Upper lobe of left lung (tissue), 6 donors: ENCODE measurements around the gene STK10. TPM values are rescaled to one million over a fixed set of nuclear protein-coding genes. Genes with fewer than 3 reads are reported as not detected.
"Not testable (repeated sequence)": the region's sequence is repeated elsewhere in the genome, so short reads cannot be mapped to it uniquely, and the experiment has no call there.

Experiments used
- ATAC-seq, 2 donors: fragments of 200-7000 bp; cut with Tn5 transposase; one replicate each; pipeline ENCODE4 v1.9.1; 2022; ENCODE audit warnings: mild to moderate bottlenecking in 2 of 2, moderate library complexity in 2 of 2; ENCODE audit not compliant: low FRiP score in 2 of 2
- DNase-seq, 2 donors: peaks; one replicate each; pipeline ENCODE4 v3.0.0-alpha.2; 2019 to 2020
- H3K27ac ChIP-seq, 4 donors: fragments of 200-600 bp; sonication (generic); one replicate each; pipeline ENCODE4 v1.5.1; 2016 to 2019
- H3K27me3 ChIP-seq, 4 donors: fragments of 200-600 bp; sonication (generic); one replicate each; pipeline ENCODE4 v1.5.1; 2017 to 2019
- H3K36me3 ChIP-seq, 4 donors: fragments of 200-600 bp; sonication (generic); one replicate each; pipeline ENCODE4 v1.5.1; 2016 to 2019
- H3K4me1 ChIP-seq, 4 donors: fragments of 200-600 bp; sonication (generic); one replicate each; pipeline ENCODE4 v1.5.1; 2018 to 2019
- H3K4me3 ChIP-seq, 4 donors: fragments of 200-600 bp; sonication (generic); one replicate each; pipeline ENCODE4 v1.5.1; 2017 to 2019; ENCODE audit warnings: mild to moderate bottlenecking in 2 of 4, moderate library complexity in 1 of 4
- H3K9me3 ChIP-seq, 4 donors: fragments of 200-600 bp; sonication (generic); one replicate each; pipeline ENCODE4 v1.5.1; 2018 to 2019
- EP300 ChIP-seq, 4 donors: sonication (generic); formaldehyde crosslinking; IDR thresholded peaks; one replicate each; pipeline ENCODE4 v1.5.1; 2017; ENCODE audit warnings: antibody characterized with exemption in 4 of 4, control low read depth in 2 of 4
- POLR2A ChIP-seq, 4 donors: fragments of 450-650 bp; IDR thresholded peaks; one replicate each; pipeline ENCODE4 v1.5.1; 2016 to 2017; ENCODE audit warnings: antibody characterized with exemption in 4 of 4, mild to moderate bottlenecking in 2 of 4
- POLR2AphosphoS5 ChIP-seq, 2 donors: sonication (generic); formaldehyde crosslinking; IDR thresholded peaks; one replicate each; pipeline ENCODE4 v1.5.1; 2017; ENCODE audit warnings: antibody characterized with exemption in 2 of 2
- WGBS, 2 donors: methylation state at CpG; one replicate each; pipeline ENCODE4 v1.1.5; 2017 to 2018; 5-methylcytosine and 5-hydroxymethylcytosine counted together
- total RNA-seq, 6 donors: library from RNA; depleted of rRNA in 4 of 6; stranded (reverse); fragments of >200 nt in 4 of 6; gene quantifications; one replicate each; pipeline versions ENCODE4 v1.1.0 to v1.2.1, GENCODE V29; 2016 to 2021
- TF ChIP-seq, protein P1 (sequence below), 6 experiments: fragments of 450-650 bp in 4 of 6; fragments of 200-600 bp in 2 of 6; sonication (generic) in 2 of 6; IDR thresholded peaks; one replicate each; pipeline ENCODE4 v1.5.1; 2016 to 2019; ENCODE audit warnings: antibody characterized with exemption in 6 of 6
- donor health status: DM: no; HTN: no; CAD: no; lungs with moderate emphysema.
- donor health status: DM: no; HTN: yes; CAD: no; lungs with severe emphysema.

STK10 gene
- total RNA-seq, 6 donors from 2014 or later: 50.6 to 170 (median 60.5) TPM

DNA sequence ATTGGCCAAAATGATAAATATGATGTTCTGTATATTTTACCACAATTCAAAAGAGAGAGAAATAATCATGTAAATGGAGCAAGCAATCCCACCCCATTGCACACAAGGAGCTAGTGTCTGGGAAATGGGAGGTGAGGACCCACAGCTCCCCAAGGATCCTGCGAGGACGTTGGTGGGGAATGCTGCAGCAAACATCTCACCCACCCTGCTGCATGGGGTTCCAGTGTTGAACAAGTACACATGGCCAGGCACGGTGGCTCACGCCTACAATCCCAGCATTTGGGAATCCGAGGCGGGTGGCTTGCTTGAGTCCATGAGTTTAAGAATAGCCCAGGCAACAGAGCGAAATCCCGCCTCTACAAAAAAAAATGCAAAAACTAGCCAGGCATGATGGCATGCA, 29.0 kb downstream of the STK10 start:
- DNase-seq (no peak), ATAC-seq (no peak)
- Histone ChIP-seq H3K4me3 (no peak overlapping the region), H3K27me3 (no peaks in the 10 kb centered on the region), H3K4me1 (peaks cover 18 to 41% (median 29%) of the 10 kb centered on the region in 4 donors), H3K9me3 (no peaks in the 10 kb centered on the region), H3K27ac (peak overlapping the region in 1 of 4 donors; percentile 10), H3K36me3 (peaks cover 0 to 15% (median 5%) of the 10 kb centered on the region in 4 donors)
- 95 to 96% methylated on average over 8 of the region's 8 CpGs for WGBS, 2 donors
- TF ChIP-seq, protein P1, sequence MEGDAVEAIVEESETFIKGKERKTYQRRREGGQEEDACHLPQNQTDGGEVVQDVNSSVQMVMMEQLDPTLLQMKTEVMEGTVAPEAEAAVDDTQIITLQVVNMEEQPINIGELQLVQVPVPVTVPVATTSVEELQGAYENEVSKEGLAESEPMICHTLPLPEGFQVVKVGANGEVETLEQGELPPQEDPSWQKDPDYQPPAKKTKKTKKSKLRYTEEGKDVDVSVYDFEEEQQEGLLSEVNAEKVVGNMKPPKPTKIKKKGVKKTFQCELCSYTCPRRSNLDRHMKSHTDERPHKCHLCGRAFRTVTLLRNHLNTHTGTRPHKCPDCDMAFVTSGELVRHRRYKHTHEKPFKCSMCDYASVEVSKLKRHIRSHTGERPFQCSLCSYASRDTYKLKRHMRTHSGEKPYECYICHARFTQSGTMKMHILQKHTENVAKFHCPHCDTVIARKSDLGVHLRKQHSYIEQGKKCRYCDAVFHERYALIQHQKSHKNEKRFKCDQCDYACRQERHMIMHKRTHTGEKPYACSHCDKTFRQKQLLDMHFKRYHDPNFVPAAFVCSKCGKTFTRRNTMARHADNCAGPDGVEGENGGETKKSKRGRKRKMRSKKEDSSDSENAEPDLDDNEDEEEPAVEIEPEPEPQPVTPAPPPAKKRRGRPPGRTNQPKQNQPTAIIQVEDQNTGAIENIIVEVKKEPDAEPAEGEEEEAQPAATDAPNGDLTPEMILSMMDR (IDR thresholded peaks at IDR 0.05): no peak

GRCh38 chr5:172156541-172156994, 31.5 kb downstream of the STK10 start:
- H3K4me1 ChIP-seq: peaks cover 10 to 36% (median 17%) of the 10 kb centered on the region in 4 donors

DNA sequence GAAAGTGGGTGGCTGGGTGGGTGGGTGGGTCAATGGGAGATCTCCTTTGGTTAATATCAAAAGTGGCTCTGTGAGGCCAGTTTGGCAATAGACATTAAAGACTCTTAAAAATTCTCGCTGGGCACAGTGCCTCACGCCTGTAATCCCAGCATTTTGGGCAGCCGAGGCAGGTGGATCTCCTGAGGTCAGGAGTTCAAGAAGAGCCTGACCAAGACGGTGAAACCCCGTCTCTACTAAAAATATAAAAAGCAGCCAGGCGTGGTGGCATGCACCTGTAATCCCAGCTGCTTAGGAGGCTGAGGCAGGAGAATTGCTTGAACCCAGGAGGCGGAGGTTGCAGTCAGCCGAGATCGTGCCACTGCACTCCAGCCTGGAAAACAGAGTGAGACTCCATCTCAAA, 32.9 kb downstream of the STK10 start:
- WGBS, 2 donors: 92% methylated on average over 9 of the region's 9 CpGs
- not testable (repeated sequence) for H3K4me3 ChIP-seq, H3K27me3 ChIP-seq, H3K27ac ChIP-seq, H3K9me3 ChIP-seq, ATAC-seq, DNase-seq
- peaks cover 0 to 16% (median 5%) of the 10 kb centered on the region in 4 donors for H3K36me3 ChIP-seq
- H3K4me1 ChIP-seq: peaks cover 23 to 41% (median 25%) of the 10 kb centered on the region in 4 donors

More at GRCh38 chr5:172156541-172156994, 31.5 kb downstream of the STK10 start:
- peak overlapping the region in 3 of 4 donors; percentile 46 to 57 (median 50) for H3K27ac ChIP-seq
- WGBS, 2 donors: 64 to 81% methylated on average over 13 of the region's 13 CpGs
- no peak for DNase-seq
- H3K4me3 ChIP-seq: no peak overlapping the region
- peak in 1 of 2 donors; percentile 66 for ATAC-seq
- H3K36me3 ChIP-seq: peaks cover 0 to 16% (median 5%) of the 10 kb centered on the region in 4 donors
- no peaks in the 10 kb centered on the region for H3K9me3 ChIP-seq
- H3K27me3 ChIP-seq: no peaks in the 10 kb centered on the region
- peak; percentile 66 for TF ChIP-seq POLR2AphosphoS5 (IDR thresholded peaks at IDR 0.05)
- TF ChIP-seq, protein P1 (IDR thresholded peaks at IDR 0.05): no peak
- TF ChIP-seq EP300 (IDR thresholded peaks at IDR 0.05): peak in 2 of 4 donors; percentile 38 to 46
- TF ChIP-seq POLR2A (IDR thresholded peaks at IDR 0.05): no peak

- Histone ChIP-seq H3K27me3 (no peaks in the 10 kb centered on the region), H3K4me3 (no peak overlapping the region), H3K9me3 (no peaks in the 10 kb centered on the region), H3K27ac (peak overlapping the region; percentile 2 to 54 (median 38)), H3K36me3 (peaks cover 0 to 16% (median 5%) of the 10 kb centered on the region in 4 donors), H3K4me1 (peaks cover 23 to 44% (median 31%) of the 10 kb centered on the region in 4 donors)
- TF ChIP-seq EP300 (IDR thresholded peaks at IDR 0.05) (no peak), POLR2AphosphoS5 (IDR thresholded peaks at IDR 0.05) (no peak), POLR2A (IDR thresholded peaks at IDR 0.05) (no peak)
- TF ChIP-seq, protein P1 (IDR thresholded peaks at IDR 0.05): no peak
- ATAC-seq (no peak), DNase-seq (no peak)
- WGBS, 2 donors: 75 to 92% methylated on average over 3 of the region's 3 CpGs
Measured at GRCh38 chr5:172153695-172154094, 34.3 kb downstream of the STK10 start.

GRCh38 chr5:172151661-172152210, 36.3 kb downstream of the STK10 start:
- ATAC-seq: no peak
- H3K36me3 ChIP-seq: peaks cover 0 to 24% (median 5%) of the 10 kb centered on the region in 4 donors

More at GRCh38 chr5:172151661-172152210, 36.3 kb downstream of the STK10 start:
- no peak for DNase-seq
- no peak for TF ChIP-seq EP300 (IDR thresholded peaks at IDR 0.05)
- TF ChIP-seq, protein P1 (IDR thresholded peaks at IDR 0.05): no peak
- no peak for TF ChIP-seq POLR2AphosphoS5 (IDR thresholded peaks at IDR 0.05)
- TF ChIP-seq POLR2A (IDR thresholded peaks at IDR 0.05): no peak
- Histone ChIP-seq H3K4me3 (no peak overlapping the region), H3K4me1 (peaks cover 23 to 43% (median 29%) of the 10 kb centered on the region in 4 donors), H3K9me3 (no peaks in the 10 kb centered on the region), H3K27me3 (no peaks in the 10 kb centered on the region), H3K27ac (peak overlapping the region in 3 of 4 donors; percentile 6 to 79 (median 22))
- 88% methylated on average over 10 of the region's 10 CpGs for whole genome bisulfite sequencing, 2 donors
